K562 (cell line): Measurements from ENCODE around the gene DYNLL1. TPM values are rescaled to one million over a fixed set of nuclear protein-coding genes. Genes with fewer than 3 reads are reported as not detected.

Experiments
- ELF1 ChIP-seq: fragments of 200-800 bp; sonication (Bioruptor generic); IDR thresholded peaks from 2 replicates; pipeline ENCODE4 v1.6.1; 2016; ENCODE audit warnings: missing genetic modification characterization, missing compliant biosample characterization
- MEIS2 ChIP-seq: fragments of 450-650 bp; IDR thresholded peaks from 2 replicates; pipeline ENCODE4 v1.6.1; 2014; ENCODE audit warnings: mild to moderate bottlenecking; ENCODE audit not compliant: partially characterized antibody
- NFE2 ChIP-seq: IDR thresholded peaks from 2 replicates; pipeline ENCODE4 v1.6.1; 2014; ENCODE audit warnings: antibody characterized with exemption, low read depth
- NR2C2 ChIP-seq, 2 experiments: fragments of 200-800 bp in 1 of 2; sonication (Bioruptor generic) in 1 of 2; sonication (generic) in 1 of 2; formaldehyde crosslinking in 1 of 2; IDR thresholded peaks; 2 replicates each; pipeline versions ENCODE4 v1.6.1 to v1.8.0; 2016 to 2022; ENCODE audit warnings: mild to moderate bottlenecking in 1 of 2, missing compliant biosample characterization in 1 of 2, missing genetic modification characterization in 1 of 2, missing genetic modification reagents in 1 of 2
- RFX5 ChIP-seq: IDR thresholded peaks from 2 replicates; pipeline ENCODE4 v1.6.1; 2011; ENCODE audit warnings: low read depth, mild to moderate bottlenecking, improper control_type of control experiment, low read length
- RREB1 ChIP-seq: fragments of 250-450 bp; sonication (Bioruptor Pico); IDR thresholded peaks from 2 replicates; pipeline ENCODE4 v1.4.0; 2020
- ZBTB26 ChIP-seq: fragments of 450-650 bp; formaldehyde crosslinking; IDR thresholded peaks from 2 replicates; pipeline ENCODE4 v1.4.0; 2022; ENCODE audit warnings: missing genetic modification characterization
- ZC3H8 ChIP-seq: fragments of 450-650 bp; IDR thresholded peaks from 2 replicates; pipeline ENCODE4 v1.6.1; 2017
- polyA plus RNA-seq, 8 experiments: library from polyadenylated mRNA; depleted of rRNA in 4 of 8; stranded (reverse) in 5 of 8; unstranded in 3 of 8; fragments of >200 nt; fragmentation: Nextera tagmentation in 2 of 8; fragmentation: Illumina TruSeq in 1 of 8; extraction: Ambion mirVana in 2 of 8; extraction: Trizol in 1 of 8; gene quantifications; 2 replicates each; pipeline versions ENCODE4 v1.2.1 to v1.2.3, GENCODE V29; 2011 to 2014; ENCODE audit warnings: inconsistent platforms in 1 of 8, missing spikeins in 1 of 8
- total RNA-seq, 7 experiments: library from RNA; depleted of rRNA in 6 of 7; stranded (reverse); fragments of >200 nt in 6 of 7; fragmentation: Illumina TruSeq in 2 of 7; extraction: Trizol in 2 of 7; gene quantifications; 2 replicates each; pipeline versions ENCODE4 v1.2.1 to v1.2.3, GENCODE V29; 2011 to 2021; ENCODE audit warnings: low replicate concordance in 1 of 7
- TF ChIP-seq, protein P1 (sequence below): sonication (generic); formaldehyde crosslinking; IDR thresholded peaks from 2 replicates; pipeline ENCODE4 v1.8.0; 2022; ENCODE audit warnings: mild to moderate bottlenecking, missing genetic modification reagents
- TF ChIP-seq, protein P2 (sequence below): fragments of 450-650 bp; IDR thresholded peaks from 2 replicates; pipeline ENCODE4 v1.6.1; 2014; ENCODE audit warnings: low read depth, mild to moderate bottlenecking, moderate library complexity, borderline replicate concordance
- TF ChIP-seq, protein P3 (sequence below), 3 experiments: fragments of 200-800 bp in 1 of 3; sonication (Bioruptor generic) in 1 of 3; sonication (generic) in 1 of 3; formaldehyde crosslinking in 1 of 3; IDR thresholded peaks; 2 replicates each; pipeline versions ENCODE4 v1.6.1 to v1.8.0; 2016 to 2022; ENCODE audit warnings: mild to moderate bottlenecking in 2 of 3, missing compliant biosample characterization in 2 of 3, missing genetic modification characterization in 2 of 3, missing genetic modification reagents in 1 of 3

The DYNLL1 gene
- total and polyA plus RNA-seq, 9 of the 15 experiments (the other 6 are each of a cell fraction or from before 2014, with no cell fraction given), result 303 to 1,112 (median 468) TPM

GRCh38 chr12:120469450-120470149, 26.3 kb upstream of the DYNLL1 start, which contains the start of gene SRSF9 (continued):
- TF ChIP-seq RREB1 (0 out of 2 replicates have a peak, but pooled peaks have one; percentile 62), MEIS2 (peak; percentile 84), ZBTB26 (CRISPR knock-in tag) (no peak), ZC3H8 (no peak), NR2C2 (CRISPR knock-in tag; IDR thresholded peaks at IDR 0.05) (peak; percentile 20; the same call in 1 of the 2 replicates), NR2C2 (tag; IDR thresholded peaks at IDR 0.05) (peak; percentile 84), ELF1 (tag) (peak; percentile 87), NFE2 (no peak), RFX5 (no peak)
- TF ChIP-seq, protein P1, sequence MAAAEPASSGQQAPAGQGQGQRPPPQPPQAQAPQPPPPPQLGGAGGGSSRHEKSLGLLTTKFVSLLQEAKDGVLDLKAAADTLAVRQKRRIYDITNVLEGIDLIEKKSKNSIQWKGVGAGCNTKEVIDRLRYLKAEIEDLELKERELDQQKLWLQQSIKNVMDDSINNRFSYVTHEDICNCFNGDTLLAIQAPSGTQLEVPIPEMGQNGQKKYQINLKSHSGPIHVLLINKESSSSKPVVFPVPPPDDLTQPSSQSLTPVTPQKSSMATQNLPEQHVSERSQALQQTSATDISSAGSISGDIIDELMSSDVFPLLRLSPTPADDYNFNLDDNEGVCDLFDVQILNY (CRISPR knock-in tag), result no peak
- TF ChIP-seq, protein P2, sequence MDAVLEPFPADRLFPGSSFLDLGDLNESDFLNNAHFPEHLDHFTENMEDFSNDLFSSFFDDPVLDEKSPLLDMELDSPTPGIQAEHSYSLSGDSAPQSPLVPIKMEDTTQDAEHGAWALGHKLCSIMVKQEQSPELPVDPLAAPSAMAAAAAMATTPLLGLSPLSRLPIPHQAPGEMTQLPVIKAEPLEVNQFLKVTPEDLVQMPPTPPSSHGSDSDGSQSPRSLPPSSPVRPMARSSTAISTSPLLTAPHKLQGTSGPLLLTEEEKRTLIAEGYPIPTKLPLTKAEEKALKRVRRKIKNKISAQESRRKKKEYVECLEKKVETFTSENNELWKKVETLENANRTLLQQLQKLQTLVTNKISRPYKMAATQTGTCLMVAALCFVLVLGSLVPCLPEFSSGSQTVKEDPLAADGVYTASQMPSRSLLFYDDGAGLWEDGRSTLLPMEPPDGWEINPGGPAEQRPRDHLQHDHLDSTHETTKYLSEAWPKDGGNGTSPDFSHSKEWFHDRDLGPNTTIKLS, result peak; percentile 63
- TF ChIP-seq, protein P3, sequence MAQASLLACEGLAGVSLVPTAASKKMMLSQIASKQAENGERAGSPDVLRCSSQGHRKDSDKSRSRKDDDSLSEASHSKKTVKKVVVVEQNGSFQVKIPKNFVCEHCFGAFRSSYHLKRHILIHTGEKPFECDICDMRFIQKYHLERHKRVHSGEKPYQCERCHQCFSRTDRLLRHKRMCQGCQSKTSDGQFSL (CRISPR knock-in tag; IDR thresholded peaks at IDR 0.05), result no peak
- TF ChIP-seq, protein P3 (tag; IDR thresholded peaks at IDR 0.05), result peak in 1 of 2 experiments; percentile 58; a peak in 1 of 4 replicates
